Colon (tissue), 2 donors: ENCODE data around the gene ROPN1.
A peak's percentile ranks its signal among the peaks of the same experiment; 100 is the strongest.

Experiments used
- FAIRE-seq: peaks from 2 replicates; lab custom pipeline; 2012; peaks lifted over from hg19 to GRCh38; lab: Jason Lieb, UNC
- donor health status: control.
- donor health status: control.

ROPN1 gene

GRCh38 chr3:123947482-123947881 is 44.4 kb downstream of the ROPN1 start:
- no peak for FAIRE-seq

- no peak for FAIRE-seq
These were observed 50.4 kb downstream of the ROPN1 start for GRCh38 chr3:123941542-123941941.

- no peak for FAIRE-seq
These were observed 50.8 kb downstream of the ROPN1 start for GRCh38 chr3:123941121-123941520.

- peak; percentile 24 for FAIRE-seq
These were observed 52.2 kb downstream of the ROPN1 start for GRCh38 chr3:123939706-123940105.

- no peak for FAIRE-seq
These were observed 55.5 kb downstream of the ROPN1 start for GRCh38 chr3:123936400-123936799.

GRCh38 chr3:123935830-123936229 is 56.1 kb downstream of the ROPN1 start:
- no peak for FAIRE-seq

GRCh38 chr3:123934250-123934649 is 57.7 kb downstream of the ROPN1 start:
- FAIRE-seq: no peak

GRCh38 chr3:123930445-123930844 is 61.5 kb downstream of the ROPN1 start:
- no peak for FAIRE-seq

GRCh38 chr3:123929325-123929724 is 62.6 kb downstream of the ROPN1 start:
- FAIRE-seq: no peak

- peak; percentile 95 for FAIRE-seq
These were observed 65.5 kb downstream of the ROPN1 start for GRCh38 chr3:123926396-123926795.

GRCh38 chr3:123920868-123921267 is 71.1 kb downstream of the ROPN1 start:
- FAIRE-seq: no peak

GRCh38 chr3:123920383-123920782 is 71.5 kb downstream of the ROPN1 start:
- no peak for FAIRE-seq

GRCh38 chr3:123919353-123919752 is 72.6 kb downstream of the ROPN1 start:
- no peak for FAIRE-seq
